ENCODE results near the gene HIP1. TPM values are rescaled to one million over a fixed set of nuclear protein-coding genes. Genes with fewer than 3 reads are reported as not detected.
"Not testable (repeated sequence)": the region's sequence is repeated elsewhere in the genome, so short reads cannot be mapped to it uniquely, and the experiment has no call there.

The HIP1 gene
- polyA plus RNA-seq, 4 donors: 33.0 to 40.3 (median 34.0) TPM

DNA sequence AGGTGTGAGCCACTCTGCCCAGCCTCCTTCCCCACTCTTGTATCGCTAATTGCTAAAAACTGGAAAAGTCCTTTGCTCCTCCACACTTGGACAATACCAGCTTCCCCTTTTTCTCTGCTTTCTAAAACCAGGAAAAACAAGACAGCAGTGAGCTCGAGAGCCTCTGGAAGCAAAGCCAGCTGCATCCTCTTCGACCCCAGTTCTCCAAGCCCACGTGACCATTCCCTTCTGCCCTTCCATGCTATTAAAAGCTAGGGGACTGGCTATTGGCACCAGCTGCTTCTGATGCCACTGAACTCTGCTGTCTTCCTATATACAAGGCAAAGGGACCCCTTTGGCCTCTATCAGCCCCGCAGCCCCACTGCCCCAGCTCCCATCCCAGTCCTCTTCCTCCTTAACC lies 154.4 kb downstream of the HIP1 start:
- DNase-seq (ENCODE audit: low read depth in 4 of 4, low spot score in 2 of 4): no peak

DNA sequence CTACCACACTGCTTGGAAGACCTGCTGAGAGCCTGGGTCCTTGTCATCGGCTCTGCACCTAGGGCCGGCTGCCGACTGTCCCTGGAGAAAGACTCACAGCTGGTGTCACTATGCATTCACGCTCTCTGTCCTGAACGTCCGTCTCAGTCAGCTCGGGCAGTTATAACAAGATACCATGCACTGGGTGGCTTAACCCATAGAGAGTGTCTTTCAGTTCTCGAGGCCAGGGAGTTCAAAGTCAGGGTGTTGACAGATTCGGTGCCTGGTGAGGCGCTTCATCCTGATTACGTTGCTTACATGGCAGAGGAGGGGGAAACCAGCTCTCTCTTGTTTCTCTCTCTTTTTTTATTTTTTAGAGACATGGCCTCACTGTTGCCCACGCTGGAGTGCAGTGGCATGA lies 155.5 kb downstream of the HIP1 start:
- DNase-seq (ENCODE audit: low read depth in 4 of 4, low spot score in 2 of 4): no peak

DNA sequence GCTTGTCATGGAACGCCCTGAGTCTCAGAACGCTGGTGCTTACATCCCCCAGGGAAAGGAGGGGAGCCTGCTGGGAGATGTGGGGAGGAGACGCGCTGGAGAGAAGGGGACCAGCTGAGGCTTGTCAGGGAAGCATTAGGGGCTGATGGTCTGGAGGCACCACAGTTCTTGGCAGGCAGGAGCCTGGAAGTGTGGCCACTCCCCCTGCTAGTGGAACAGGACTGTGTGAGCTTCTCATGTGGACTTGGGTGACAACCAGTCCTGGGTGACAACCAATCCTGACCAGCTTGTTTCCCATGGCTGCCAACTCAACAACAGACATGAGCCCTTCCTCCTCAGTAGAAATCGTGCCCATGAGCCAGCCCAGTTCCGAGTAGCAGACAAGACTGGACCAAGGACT lies 158.8 kb downstream of the HIP1 start:
- DNase-seq (ENCODE audit: low read depth in 4 of 4, low spot score in 2 of 4): no peak

DNA sequence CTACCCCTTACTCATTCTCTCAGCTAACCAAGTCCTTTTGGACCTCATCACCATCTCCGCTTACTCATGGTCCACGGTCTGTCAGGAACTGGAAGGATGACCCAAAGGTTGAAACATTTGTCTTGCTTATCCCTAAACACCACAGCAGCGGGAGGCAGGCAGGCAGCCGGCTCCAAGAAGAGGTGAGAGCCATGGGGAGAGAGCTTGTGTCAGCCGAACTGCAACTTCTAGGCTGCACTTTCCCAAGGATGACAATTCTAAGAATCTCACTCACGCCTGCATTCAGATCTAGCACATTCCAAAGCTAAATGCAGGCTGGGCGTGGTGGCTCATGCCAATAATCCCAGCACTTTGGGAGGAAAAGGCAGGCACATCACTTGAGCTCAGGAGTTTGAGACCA lies 160.7 kb downstream of the HIP1 start:
- DNase-seq (ENCODE audit: low read depth in 4 of 4, low spot score in 2 of 4): no peak

DNA sequence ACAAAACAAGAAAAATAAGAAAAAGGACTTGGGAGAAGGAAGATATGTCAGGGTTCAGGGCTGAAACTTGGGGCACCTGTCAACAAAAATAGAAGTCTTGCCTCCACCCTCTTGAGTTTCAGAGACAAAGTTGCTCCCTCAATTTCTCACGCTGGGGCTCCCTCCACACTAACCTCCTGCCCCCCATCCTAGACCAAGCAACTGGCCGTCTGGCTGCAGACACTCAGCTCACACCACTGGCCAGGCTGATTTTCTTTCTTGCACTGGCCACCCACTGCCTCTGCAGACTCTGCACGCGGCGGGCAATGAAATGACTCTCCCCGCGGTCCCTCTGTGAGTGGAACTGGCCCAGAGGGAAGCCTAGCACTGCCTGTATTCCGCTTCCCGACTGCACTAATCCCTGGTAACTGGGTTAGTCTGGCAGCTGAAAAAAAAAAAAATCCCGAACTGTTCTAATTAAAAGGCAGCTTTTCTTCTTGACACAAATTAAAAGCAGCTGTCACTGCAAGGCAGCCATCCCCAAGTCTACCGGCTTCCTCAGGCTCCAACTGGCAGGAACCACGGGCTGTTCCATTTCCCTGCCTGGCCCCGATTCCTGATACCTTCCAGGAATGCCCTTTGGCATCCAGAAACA lies 163.1 kb downstream of the HIP1 start:
- DNase-seq (ENCODE audit: low read depth in 4 of 4, low spot score in 2 of 4): no peak

DNA sequence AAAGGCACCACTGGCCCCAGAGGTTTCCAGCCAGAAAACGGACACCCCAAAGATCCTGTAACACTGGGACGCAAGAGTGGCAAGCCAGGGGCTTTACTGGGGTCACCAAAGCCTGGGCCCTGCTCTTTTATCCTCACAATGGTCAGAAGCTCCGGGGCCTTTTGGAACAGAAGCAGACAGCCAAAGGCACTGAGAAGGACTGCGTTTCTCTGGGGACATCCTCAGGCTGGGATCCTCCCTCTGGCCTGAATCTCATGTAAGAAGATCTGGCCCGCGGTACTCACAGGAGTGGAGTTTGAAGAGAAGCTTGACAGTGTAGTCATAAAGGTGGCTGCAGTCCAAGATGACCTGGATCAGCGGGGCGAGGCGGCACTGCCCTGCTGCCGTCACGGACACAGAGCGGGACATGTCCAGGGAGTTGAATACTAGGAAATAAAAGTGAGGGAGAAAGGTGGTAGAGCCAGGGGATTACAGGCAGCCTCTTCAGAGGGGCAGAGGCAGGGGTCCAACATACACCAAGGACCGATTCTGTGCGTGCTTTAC lies 165.2 kb downstream of the HIP1 start:
- DNase-seq (ENCODE audit: low read depth in 4 of 4, low spot score in 2 of 4): no peak

DNA sequence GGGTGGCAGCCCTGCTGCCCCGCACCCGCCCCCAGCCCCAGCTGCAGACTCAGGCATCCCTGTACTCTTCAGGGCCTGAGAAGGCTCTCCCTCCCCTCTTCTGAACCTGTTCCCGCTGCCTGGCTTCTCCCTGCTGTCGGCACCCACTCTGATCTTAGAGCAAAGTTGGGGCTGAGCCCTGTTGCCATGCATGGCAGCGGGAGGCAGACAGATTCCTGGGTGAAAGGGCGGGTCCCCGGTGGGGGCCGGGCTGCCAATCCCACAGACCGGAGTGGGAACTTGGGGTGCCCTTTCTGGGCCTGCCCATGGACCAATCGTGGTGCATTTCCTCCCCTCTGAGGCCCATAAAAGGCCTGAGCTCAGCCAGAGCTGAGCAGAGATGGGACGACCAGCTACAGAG lies 165.9 kb downstream of the HIP1 start:
- no peak for DNase-seq (ENCODE audit: low read depth in 4 of 4, low spot score in 2 of 4)

DNA sequence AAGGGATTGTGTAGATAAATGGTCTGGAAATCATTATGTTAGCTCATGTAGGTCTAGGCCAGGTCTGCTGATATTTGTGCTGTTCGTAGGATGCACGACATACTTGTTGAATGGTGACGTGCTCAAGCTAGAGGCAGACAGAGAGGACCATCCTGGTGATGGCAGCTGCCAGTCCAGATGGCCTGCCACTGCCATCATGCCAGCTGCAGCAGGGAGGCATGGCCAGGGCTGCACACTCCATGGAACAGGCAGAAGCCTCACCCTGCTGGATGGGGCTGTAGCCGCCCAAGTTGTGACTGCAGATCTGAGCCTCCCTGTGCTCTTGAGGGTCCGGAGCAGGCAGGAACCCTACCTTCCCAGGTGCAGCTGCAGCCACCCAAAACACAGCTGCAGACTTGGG lies 166.3 kb downstream of the HIP1 start:
- DNase-seq (ENCODE audit: low read depth in 4 of 4, low spot score in 2 of 4): no peak

GRCh38 chr7:75571209-75571608 lies 167.5 kb downstream of the HIP1 start:
- no peak for DNase-seq (ENCODE audit: low read depth in 4 of 4, low spot score in 2 of 4)

- DNase-seq (ENCODE audit: low read depth in 4 of 4, low spot score in 2 of 4): not testable (repeated sequence)
Measured at GRCh38 chr7:75569629-75570282, 169.0 kb downstream of the HIP1 start.

DNA sequence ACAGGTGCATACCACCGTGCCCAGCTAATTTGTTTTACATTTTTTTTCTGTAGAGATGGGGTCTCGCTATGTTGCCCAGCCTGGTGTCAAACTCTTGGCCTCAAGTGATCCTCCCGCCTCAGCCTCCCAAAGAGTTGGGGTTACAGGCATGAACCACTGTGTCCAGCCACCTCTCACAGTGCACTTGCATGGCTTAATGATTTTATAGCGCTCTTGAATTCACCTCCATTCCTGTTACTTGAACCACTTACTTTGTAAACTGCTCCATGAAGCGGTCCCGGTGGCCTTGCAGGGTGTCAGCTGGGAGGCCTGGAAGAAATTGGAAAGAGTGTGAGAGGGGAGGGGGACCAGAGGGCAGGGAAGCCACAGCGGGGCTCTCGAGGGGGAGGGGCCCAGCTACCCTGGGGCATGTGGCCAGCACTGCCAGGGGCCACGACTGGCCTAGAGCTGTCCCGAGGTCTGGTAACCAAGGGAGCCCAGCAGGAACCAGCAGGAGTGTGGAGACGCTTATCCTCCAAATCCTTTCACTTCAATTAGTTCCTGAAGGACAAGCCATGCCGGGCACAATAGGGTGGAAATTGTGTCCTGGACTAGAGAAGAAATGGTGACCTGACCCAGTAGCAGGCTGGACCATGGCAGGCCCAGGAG lies 170.7 kb downstream of the HIP1 start:
- no peak for DNase-seq (ENCODE audit: low read depth in 4 of 4, low spot score in 2 of 4)

DNA sequence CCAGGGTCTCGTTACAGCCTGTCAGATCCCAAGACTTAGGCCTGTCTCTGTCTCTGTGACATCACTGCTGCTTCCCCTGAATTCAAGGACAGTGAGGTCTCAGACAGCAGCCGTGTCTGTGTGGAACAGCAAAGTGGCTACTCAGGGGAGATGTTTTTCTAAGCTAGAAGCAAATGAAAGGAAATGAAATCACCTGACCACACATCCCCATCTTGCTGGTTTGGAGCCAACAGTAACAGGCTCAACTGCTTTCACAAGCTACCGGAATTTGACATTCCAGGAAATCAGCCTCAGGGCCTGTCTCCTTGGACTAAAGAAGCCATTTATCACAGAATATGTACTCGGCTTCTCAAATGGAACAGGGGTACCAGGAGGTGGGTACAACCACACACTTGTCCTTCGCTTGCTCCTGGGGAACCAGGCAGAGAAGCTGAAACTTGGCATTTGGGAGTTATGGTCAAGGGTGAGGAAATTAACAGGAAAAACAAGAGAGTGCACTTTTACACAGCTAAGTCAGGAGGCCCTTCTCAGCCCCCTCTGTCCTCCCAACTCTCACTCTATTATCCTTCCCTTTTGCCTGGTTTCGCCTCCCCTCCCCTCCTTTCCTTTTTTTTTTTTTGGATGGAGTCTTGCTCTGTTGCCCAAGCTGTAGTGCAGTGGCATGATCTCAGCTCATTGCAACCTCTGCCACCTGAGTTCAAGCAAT lies 173.5 kb downstream of the HIP1 start:
- DNase-seq (ENCODE audit: low read depth in 4 of 4, low spot score in 2 of 4): peak in 3 of 4 donors; percentile 62 to 72 (median 63)

GRCh38 chr7:75563171-75563570 lies 175.6 kb downstream of the HIP1 start:
- DNase-seq (ENCODE audit: low read depth in 4 of 4, low spot score in 2 of 4): no peak

- DNase-seq (ENCODE audit: low read depth in 4 of 4, low spot score in 2 of 4): peak in 1 of 4 donors; percentile 2
Measured at GRCh38 chr7:75559976-75560365, 178.8 kb downstream of the HIP1 start.

- peak in 1 of 4 donors; percentile 11 for DNase-seq (ENCODE audit: low read depth in 4 of 4, low spot score in 2 of 4)
Measured at GRCh38 chr7:75559355-75559975, 179.3 kb downstream of the HIP1 start.

- DNase-seq (ENCODE audit: low read depth in 4 of 4, low spot score in 2 of 4): not testable (repeated sequence)
Measured at GRCh38 chr7:75556835-75557234, 181.9 kb downstream of the HIP1 start.

- no peak for DNase-seq (ENCODE audit: low read depth in 4 of 4, low spot score in 2 of 4)
Measured at GRCh38 chr7:75555736-75556135, 183.0 kb downstream of the HIP1 start.

DNA sequence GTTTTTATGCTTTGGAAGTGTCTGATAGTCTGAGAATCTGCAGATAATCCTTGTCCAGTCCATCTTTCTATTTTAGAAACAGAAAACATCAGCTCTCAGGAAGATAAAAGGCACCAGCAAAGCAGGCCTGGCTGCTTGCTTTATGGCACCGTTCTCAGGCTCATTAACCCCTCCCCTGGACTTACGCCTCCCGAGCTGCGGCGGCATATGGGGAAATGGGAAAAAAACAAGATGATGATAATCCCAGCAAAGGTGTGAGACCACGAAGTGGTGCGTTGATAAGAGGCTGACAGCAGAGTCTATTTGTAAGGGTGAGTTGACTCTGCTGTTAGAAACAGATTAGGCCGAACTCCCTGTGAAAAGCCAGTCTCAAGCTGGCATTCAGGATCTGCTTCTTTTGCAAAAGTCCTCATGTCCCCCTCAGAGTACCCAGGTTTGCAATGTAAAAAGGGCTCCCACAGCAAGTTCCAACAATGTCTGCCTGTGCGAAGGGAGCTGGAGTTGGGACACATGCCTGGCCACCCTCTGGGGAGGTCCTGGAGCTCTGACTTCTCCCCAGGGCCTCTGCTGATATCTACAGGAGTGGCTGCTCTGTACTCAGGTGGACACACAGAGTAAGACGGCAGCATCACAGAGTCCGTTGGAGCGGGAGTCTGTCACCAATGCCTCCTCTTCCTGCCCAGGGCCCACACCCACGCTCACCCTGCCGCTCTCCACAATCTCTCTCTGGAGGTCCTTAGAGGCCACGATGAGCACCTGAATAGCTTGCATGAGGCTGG lies 192.3 kb downstream of the HIP1 start:
- no peak for DNase-seq (ENCODE audit: low read depth in 4 of 4, low spot score in 2 of 4)

DNA sequence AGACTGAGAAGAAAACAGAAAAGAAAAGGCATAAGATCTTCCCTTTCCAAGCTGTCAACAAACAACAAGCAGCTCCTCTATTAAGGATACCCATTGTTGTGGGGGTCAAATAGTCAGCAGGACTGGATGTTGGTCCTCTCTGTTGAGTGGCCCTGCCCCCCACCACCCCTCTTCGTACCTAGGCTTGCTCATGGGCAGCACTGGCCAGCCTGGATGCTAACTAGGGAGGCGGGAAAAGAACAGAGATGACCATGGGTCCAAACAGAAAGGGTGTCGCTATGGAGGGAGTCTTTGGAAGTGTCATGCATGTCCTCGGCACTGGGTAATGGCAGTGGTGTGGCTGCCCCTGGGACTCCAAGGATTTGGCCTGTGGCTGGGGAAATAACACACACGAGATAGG lies 201.0 kb downstream of the HIP1 start:
- no peak for DNase-seq (ENCODE audit: low read depth in 4 of 4, low spot score in 2 of 4)

DNA sequence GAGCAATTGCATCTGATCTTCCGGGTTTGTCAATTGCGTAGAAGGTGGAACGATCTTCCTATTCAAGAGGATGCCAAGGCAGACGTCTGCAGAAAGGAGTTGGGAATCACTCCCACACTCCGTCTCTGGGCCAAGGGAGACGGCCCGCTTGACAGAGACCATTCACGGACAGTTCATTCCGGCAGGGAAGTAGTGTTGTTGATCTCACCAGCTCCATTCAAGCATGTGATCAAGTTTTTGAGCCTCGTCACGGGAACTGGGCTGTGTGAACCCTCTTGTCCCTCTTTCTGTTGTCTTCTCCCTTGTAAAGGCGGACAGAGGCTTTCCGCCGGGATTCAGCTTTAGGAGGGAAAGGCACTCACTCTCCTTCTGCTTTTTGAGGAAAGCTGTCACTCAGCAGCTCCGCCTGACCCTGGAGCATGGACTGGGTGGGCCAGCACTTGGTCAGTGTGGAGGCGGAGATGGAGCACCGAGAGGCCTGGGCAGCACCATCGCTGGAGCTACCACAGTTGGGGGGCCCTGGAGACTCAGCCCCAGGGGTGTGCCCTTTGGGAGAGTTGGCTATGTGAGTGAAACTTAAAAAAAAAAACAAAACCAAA lies 201.7 kb downstream of the HIP1 start:
- DNase-seq (ENCODE audit: low read depth in 4 of 4, low spot score in 2 of 4): no peak

Measured in left renal cortex interstitium (tissue), 4 donors.